IMR-90 (cell line): ENCODE data around the gene NUB1. TPM values are rescaled to one million over a fixed set of nuclear protein-coding genes. Genes with fewer than 3 reads are reported as not detected.

Experiments
- ATAC-seq: fragments of 200-7000 bp; cut with Tn5 transposase; 2 replicates; pipeline ENCODE4 v1.9.1; 2020; ENCODE audit warnings: low read depth, mild to moderate bottlenecking, moderate library complexity
- BruUV-seq: library from RNA; stranded (reverse); fragments of 400-500 nt; replicated peaks from 2 replicates; lab custom pipeline; 2021; lab: Mats Ljungman, UMichigan
- CTCF ChIA-PET: fragments of 300-600 bp; formaldehyde crosslinking; extraction: SDS; loops from one replicate; lab custom pipeline; 2021; ENCODE audit warnings: antibody characterized with exemption; lab: Yijun Ruan, JAX
- POLR2A ChIA-PET: fragments of 300-600 bp; sonication (Branson Sonifier 250); formaldehyde crosslinking; loops from one replicate; lab custom pipeline; 2022; ENCODE audit warnings: antibody characterized with exemption; ENCODE audit not compliant: unreplicated experiment; lab: Charles Lee
- DNase-seq: peaks from one replicate; pipeline ENCODE4 v3.0.0; 2013
- H2AFZ ChIP-seq: replicated peaks from 2 replicates; pipeline ENCODE3; 2013; ENCODE audit warnings: low read length, mild to moderate bottlenecking; ENCODE audit not compliant: poor library complexity
- H2AK5ac ChIP-seq: 2 replicates; pipeline ENCODE4 v1.6.1; 2013; ENCODE audit warnings: low read depth, low read length, inconsistent platforms
- H2AK9ac ChIP-seq: replicated peaks from 2 replicates; pipeline ENCODE3; 2013; ENCODE audit warnings: mild to moderate bottlenecking, low read depth, low read length, moderate library complexity; ENCODE audit not compliant: poor library complexity
- H2BK120ac ChIP-seq: 2 replicates; pipeline ENCODE4 v1.6.1; 2013; ENCODE audit warnings: low read depth, low read length, inconsistent platforms
- H2BK15ac ChIP-seq: 3 replicates; pipeline ENCODE4 v1.6.1; 2013; ENCODE audit warnings: low read depth, low read length, inconsistent platforms
- H2BK20ac ChIP-seq: 2 replicates; pipeline ENCODE4 v1.6.1; 2013; ENCODE audit warnings: low read depth, mild to moderate bottlenecking, inconsistent platforms, low read length, moderate library complexity
- H2BK5ac ChIP-seq: 2 replicates; pipeline ENCODE4 v1.6.1; 2013; ENCODE audit warnings: mild to moderate bottlenecking, low read depth, low read length, inconsistent platforms; ENCODE audit not compliant: poor library complexity, severe bottlenecking
- H3K14ac ChIP-seq: replicated peaks from 2 replicates; pipeline ENCODE4 v1.6.1; 2013; ENCODE audit warnings: low read depth, low read length, inconsistent platforms
- H3K18ac ChIP-seq: 2 replicates; pipeline ENCODE4 v1.6.1; 2013; ENCODE audit warnings: low read depth, low read length, control low read depth
- H3K23ac ChIP-seq: 2 replicates; pipeline ENCODE4 v1.6.1; 2013; ENCODE audit warnings: low read depth, low read length, inconsistent platforms
- H3K27ac ChIP-seq: 2 replicates; pipeline ENCODE4 v1.5.1; 2013; ENCODE audit warnings: mild to moderate bottlenecking, control low read depth, low read length; ENCODE audit not compliant: insufficient read depth
- H3K27me3 ChIP-seq: 2 replicates; pipeline ENCODE4 v1.6.1; 2013; ENCODE audit warnings: low read length; ENCODE audit not compliant: control insufficient read depth, insufficient read depth
- H3K36me3 ChIP-seq: 2 replicates; pipeline ENCODE4 v1.6.1; 2013; ENCODE audit warnings: low read length, mixed read lengths; ENCODE audit not compliant: control insufficient read depth, insufficient read depth
- H3K4ac ChIP-seq: 2 replicates; pipeline ENCODE4 v1.6.1; 2013; ENCODE audit warnings: low read depth, low read length, inconsistent platforms
- H3K4me1 ChIP-seq: 2 replicates; pipeline ENCODE4 v1.6.1; 2013; ENCODE audit warnings: low read length, mixed read lengths; ENCODE audit not compliant: control insufficient read depth, insufficient read depth
- H3K4me2 ChIP-seq: 2 replicates; pipeline ENCODE4 v1.6.1; 2013; ENCODE audit warnings: low read depth, mild to moderate bottlenecking, control low read depth, low read length, moderate library complexity
- H3K4me3 ChIP-seq: 2 replicates; pipeline ENCODE4 v1.5.1; 2013; ENCODE audit warnings: low read depth, mild to moderate bottlenecking, control low read depth, low read length, moderate library complexity; ENCODE audit not compliant: insufficient read depth
- H3K56ac ChIP-seq: 2 replicates; pipeline ENCODE4 v1.6.1; 2013; ENCODE audit warnings: low read length, inconsistent platforms; ENCODE audit not compliant: insufficient read depth; ENCODE audit errors: extremely low read depth
- H3K79me1 ChIP-seq, 2 experiments: 2 replicates each; pipeline ENCODE4 v1.6.1; 2013; ENCODE audit warnings: low read length in 2 of 2, inconsistent platforms in 1 of 2, low read depth in 1 of 2
- H3K9ac ChIP-seq: 2 replicates; pipeline ENCODE4 v1.6.1; 2013; ENCODE audit warnings: low read depth, low read length, control low read depth
- H3K9me1 ChIP-seq: 2 replicates; pipeline ENCODE4 v1.6.1; 2013; ENCODE audit warnings: low read length, inconsistent platforms; ENCODE audit not compliant: insufficient read depth
- H3K9me3 ChIP-seq: 2 replicates; pipeline ENCODE4 v1.6.1; 2013; ENCODE audit warnings: low read length; ENCODE audit not compliant: control insufficient read depth, insufficient read depth
- H4K20me1 ChIP-seq: 2 replicates; pipeline ENCODE4 v1.6.1; 2013; ENCODE audit warnings: low read length, inconsistent platforms; ENCODE audit not compliant: insufficient read depth
- H4K5ac ChIP-seq: 2 replicates; pipeline ENCODE4 v1.6.1; 2013; ENCODE audit warnings: mild to moderate bottlenecking, low read depth, low read length, control low read depth
- H4K8ac ChIP-seq, 2 experiments: 2 replicates each; pipeline ENCODE4 v1.6.1; 2013; ENCODE audit warnings: low read depth in 2 of 2, low read length in 2 of 2, control low read depth in 1 of 2, inconsistent platforms in 1 of 2
- H4K91ac ChIP-seq: 2 replicates; pipeline ENCODE4 v1.6.1; 2013; ENCODE audit warnings: low read depth, low read length, inconsistent platforms; ENCODE audit not compliant: insufficient read depth
- BHLHE40 ChIP-seq: fragments of 150-350 bp; IDR thresholded peaks from 2 replicates; pipeline ENCODE4 v1.6.1; 2016; ENCODE audit warnings: mild to moderate bottlenecking, low read depth, low read length
- POLR2A ChIP-seq: IDR thresholded peaks from 2 replicates; pipeline ENCODE4 v1.6.1; 2012; ENCODE audit warnings: mild to moderate bottlenecking, low read depth, low read length
- RCOR1 ChIP-seq: IDR thresholded peaks from 2 replicates; pipeline ENCODE4 v1.6.1; 2012; ENCODE audit warnings: mild to moderate bottlenecking, low read length, improper control_type of control experiment; ENCODE audit not compliant: insufficient replicate concordance
- WGBS, 2 experiments: methylation state at CpG; one replicate each; pipeline versions ENCODE4 v1.1.5 to v1.1.7; 2013; ENCODE audit warnings: missing lambda C conversion rate in 2 of 2; ENCODE audit not compliant: insufficient read length in 1 of 2; ENCODE audit errors: extremely low coverage in 2 of 2; 5-methylcytosine and 5-hydroxymethylcytosine counted together
- dilution Hi-C: fragments of 300-500 bp; cut with HindIII; formaldehyde crosslinking; loops from one replicate; pipeline ENCODE4 v1.14.3; 2018; ENCODE audit warnings: low sequenced_read_pairs; ENCODE audit not compliant: unreplicated experiment
- in situ Hi-C: fragments of 300-500 bp; cut with MboI; formaldehyde crosslinking; loops from 3 replicates; pipeline ENCODE4 v1.14.3; 2019; ENCODE audit warnings: low sequenced_read_pairs, inconsistent platforms, mixed read lengths
- intact Hi-C: fragments of 100-400 bp; cut with micrococcal nuclease; formaldehyde crosslinking; loops from 2 replicates; pipeline ENCODE4 v1.10.0; 2022
- polyA plus RNA-seq, 3 experiments: library from polyadenylated mRNA; depleted of rRNA; stranded (reverse); fragments of >200 nt; gene quantifications; 2 replicates each; pipeline ENCODE4 v1.2.3, GENCODE V29; 2012; ENCODE audit warnings: low replicate concordance in 1 of 3
- total RNA-seq: library from RNA; depleted of rRNA; stranded (reverse); fragments of >200 nt; gene quantifications from 2 replicates; pipeline ENCODE4 v1.2.3, GENCODE V29; 2012
- TF ChIP-seq, protein P1 (sequence below): conservative IDR thresholded peaks from 2 replicates; pipeline ENCODE4 v1.5.1; 2012; ENCODE audit warnings: mild to moderate bottlenecking, low read depth, low read length, improper control_type of control experiment

Gene NUB1
- total and polyA plus RNA-seq, 2 of the 4 experiments (the other 2 are of a cell fraction): 20.1 to 29.7 TPM

DNA sequence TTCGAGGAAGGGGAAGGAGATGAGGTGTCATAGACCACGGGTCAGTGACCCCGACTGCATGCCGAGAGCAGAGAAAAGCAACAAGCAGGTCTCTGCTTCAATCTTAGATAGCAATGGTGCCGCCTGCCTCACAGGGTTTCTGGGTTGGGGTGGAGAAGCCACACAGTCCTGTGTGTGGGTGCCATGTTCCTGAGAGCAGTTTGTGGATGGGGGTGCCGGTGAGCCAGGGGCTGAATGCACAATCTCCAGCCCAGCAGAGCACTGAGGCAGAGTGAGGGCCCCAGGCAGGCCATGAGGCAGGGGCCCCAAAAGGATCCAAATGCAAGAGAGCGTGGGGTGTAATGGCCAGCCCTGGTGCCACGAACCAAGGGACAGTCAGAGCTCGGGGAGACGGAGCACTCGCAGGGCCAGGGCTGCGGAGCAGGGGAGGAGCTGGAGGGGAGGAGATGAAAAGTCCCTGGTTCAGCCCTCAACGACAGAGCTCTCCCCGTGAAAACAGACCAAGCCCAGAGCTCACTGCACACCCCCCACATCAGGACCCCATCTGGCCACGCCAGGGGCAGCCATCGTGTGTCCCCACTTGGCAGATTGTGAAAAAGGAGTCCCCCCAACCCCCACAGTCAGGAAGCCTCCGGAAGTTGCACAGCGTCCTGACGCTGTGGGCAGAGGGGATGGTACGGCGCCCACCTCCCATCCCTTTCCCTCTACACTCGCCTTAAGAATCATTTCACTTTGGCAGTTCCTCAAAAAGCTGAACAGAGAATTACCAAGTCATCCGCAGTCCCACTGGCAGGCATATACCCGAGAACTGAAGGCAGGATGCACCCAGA, 48.4 kb downstream of the NUB1 start:
- Histone ChIP-seq H3K4me2 (no peak overlapping the region), H3K4ac (no peak overlapping the region), H2AFZ (no peak overlapping the region), H3K27me3 (peaks cover 38% of the 10 kb centered on the region), H3K36me3 (no peaks in the 10 kb centered on the region), H3K14ac (no peak overlapping the region), H4K20me1 (no peaks in the 10 kb centered on the region), H2BK20ac (no peak overlapping the region), H3K79me1 (no peaks in the 10 kb centered on the region), H3K9ac (no peak overlapping the region), H2BK120ac (no peak overlapping the region), H3K9me3 (no peaks in the 10 kb centered on the region), H3K23ac (no peak overlapping the region), H2BK15ac (no peak overlapping the region), H3K27ac (no peak overlapping the region), H2AK9ac (no peak overlapping the region), H4K91ac (no peak overlapping the region), H3K4me1 (no peaks in the 10 kb centered on the region), H2BK5ac (no peak overlapping the region), H3K9me1 (no peaks in the 10 kb centered on the region), H2AK5ac (no peak overlapping the region), H4K5ac (no peak overlapping the region), H3K56ac (no peak overlapping the region), H4K8ac (no peak overlapping the region), H3K18ac (no peak overlapping the region), H3K4me3 (no peak overlapping the region)
- intact Hi-C loops (no loop called here), dilution Hi-C loops (no loop called here), in situ Hi-C loops (no loop called here)
- no peak for TF ChIP-seq BHLHE40
- TF ChIP-seq, protein P1, sequence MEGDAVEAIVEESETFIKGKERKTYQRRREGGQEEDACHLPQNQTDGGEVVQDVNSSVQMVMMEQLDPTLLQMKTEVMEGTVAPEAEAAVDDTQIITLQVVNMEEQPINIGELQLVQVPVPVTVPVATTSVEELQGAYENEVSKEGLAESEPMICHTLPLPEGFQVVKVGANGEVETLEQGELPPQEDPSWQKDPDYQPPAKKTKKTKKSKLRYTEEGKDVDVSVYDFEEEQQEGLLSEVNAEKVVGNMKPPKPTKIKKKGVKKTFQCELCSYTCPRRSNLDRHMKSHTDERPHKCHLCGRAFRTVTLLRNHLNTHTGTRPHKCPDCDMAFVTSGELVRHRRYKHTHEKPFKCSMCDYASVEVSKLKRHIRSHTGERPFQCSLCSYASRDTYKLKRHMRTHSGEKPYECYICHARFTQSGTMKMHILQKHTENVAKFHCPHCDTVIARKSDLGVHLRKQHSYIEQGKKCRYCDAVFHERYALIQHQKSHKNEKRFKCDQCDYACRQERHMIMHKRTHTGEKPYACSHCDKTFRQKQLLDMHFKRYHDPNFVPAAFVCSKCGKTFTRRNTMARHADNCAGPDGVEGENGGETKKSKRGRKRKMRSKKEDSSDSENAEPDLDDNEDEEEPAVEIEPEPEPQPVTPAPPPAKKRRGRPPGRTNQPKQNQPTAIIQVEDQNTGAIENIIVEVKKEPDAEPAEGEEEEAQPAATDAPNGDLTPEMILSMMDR: no peak
- TF ChIP-seq POLR2A: no peak
- TF ChIP-seq RCOR1: no peak
- ChIA-PET CTCF (no interaction called here), POLR2A (no interaction called here)
- BruUV-seq: no TSS peak
- DNase-seq (no peak), ATAC-seq (no peak)
- WGBS, 2 experiments: 86% methylated on average over 4 of the region's 24 CpGs; no CpG with 5 or more reads in 1 of the 2 experiments
